Kidney glomerular epithelial cell (primary cell): ENCODE measurements around the gene NRXN3.

ENCODE experiments used
- DNase-seq: peaks from one replicate; lab custom pipeline; 2025; lab: John Stamatoyannopoulos, UW

NRXN3 gene

DNA sequence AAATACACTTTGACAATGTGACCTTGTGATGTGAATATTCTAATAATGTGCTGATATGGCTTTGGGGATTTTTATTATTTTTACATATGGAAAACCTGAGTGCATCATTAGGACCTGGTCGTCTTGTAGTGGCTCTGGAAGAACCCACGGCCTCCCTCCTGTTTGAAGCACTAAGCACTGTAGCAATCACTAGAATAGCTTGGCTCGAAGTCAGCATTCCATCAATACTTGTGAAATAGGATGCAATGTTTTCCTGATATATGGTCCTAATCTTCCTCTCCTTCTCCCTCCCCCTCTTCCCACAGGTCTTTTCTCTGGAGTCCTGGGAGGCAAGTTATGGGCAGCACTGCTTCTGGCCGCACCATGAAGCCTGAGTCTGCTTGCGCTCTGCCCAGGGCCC is 71.9 kb downstream of the NRXN3 start:
- no peak for DNase-seq

DNA sequence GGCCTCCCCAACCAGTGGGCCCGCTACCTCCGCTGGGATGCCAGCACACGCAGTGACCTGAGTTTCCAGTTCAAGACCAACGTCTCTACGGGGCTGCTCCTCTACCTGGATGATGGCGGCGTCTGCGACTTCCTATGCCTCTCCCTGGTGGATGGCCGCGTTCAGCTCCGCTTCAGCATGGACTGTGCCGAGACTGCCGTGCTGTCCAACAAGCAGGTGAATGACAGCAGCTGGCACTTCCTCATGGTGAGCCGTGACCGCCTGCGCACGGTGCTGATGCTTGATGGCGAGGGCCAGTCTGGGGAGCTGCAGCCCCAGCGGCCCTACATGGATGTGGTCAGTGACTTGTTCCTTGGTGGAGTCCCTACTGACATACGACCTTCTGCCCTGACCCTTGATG is 73.0 kb downstream of the NRXN3 start:
- no peak for DNase-seq

DNA sequence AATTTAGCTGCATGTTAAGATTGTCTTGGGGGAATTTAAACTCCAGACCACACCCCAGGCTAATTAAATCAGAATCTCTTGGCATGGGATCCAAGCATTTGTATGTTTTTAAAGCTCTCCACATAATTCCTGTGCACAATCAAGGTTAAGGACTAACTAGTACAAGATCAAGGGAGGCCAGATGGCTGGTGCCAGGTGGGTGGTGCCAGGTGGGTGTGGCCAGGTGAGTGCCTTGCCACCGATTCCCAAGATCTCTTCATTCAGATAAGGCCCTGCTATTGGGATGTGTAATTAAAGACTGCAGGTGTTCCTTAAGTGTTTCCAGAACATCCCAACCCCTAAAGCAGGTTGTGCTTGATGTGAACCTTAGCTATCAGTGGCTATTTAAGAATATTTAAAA is 75.1 kb downstream of the NRXN3 start:
- no peak for DNase-seq

DNA sequence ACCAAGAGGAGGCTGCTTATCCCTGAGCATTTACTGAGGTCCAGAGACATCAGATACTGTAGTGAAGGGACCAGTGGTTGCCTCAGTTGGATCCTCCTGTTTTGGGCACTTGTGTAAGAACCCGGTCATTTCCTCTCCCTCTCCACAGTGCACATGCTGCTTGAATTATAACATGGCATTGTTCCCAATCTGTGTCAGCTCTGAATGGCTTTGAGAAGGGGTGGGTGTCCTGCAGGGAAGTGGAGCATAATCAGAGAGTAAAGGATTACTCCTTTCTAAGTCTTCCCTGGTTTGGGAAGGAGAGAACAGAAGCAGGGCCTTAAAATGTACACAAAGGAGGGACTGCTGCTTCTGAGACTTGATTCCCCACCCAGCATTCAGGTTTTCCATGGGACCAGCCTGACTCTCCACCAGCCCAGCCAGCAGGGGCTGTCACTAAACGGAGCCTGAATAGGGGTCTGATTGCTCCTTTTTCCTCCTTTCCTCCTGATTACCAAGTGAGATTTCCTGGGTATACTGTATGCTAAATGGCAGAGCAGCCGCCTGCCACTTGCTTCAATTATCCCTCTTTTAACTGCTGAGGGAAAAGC is 78.4 kb downstream of the NRXN3 start:
- DNase-seq, result no peak

DNA sequence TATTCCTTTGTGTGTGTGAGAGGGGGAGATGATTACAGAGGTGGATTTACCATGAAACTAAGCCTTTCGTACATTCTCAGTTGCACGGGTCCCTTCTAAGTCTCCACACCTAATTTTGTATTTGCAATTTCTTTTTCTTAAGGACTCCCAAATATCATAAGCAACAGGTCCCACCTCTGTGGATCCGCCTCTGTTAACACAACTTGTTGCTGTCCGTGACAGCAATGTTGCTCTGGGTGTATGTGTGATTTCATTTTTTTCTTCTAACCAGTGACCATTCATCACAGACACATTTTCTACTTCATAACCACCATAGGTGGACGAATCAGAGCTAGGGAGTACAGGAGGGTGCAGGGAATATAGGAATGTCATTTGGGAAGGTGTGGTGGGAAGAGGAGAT is 81.1 kb downstream of the NRXN3 start:
- no peak for DNase-seq

DNA sequence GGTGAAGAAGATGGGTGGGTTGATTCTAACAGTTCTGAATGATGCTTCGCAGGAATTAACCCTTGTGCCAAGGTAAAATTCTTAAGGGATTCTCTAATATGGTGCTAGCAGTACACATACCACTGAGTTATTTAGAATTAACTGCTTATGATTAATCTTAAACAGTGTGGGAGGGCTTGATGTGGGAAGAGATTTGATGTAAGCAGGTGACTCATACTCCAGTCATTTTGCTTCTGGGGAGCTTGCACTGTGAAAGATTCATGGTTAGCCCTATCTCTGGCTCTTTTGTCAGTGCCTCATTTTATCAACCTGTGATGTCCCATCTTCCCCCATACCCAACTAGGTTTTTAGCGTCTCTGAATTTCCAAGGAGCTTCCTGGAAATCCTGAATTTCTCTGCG is 83.8 kb downstream of the NRXN3 start:
- DNase-seq, result peak; percentile 90

DNA sequence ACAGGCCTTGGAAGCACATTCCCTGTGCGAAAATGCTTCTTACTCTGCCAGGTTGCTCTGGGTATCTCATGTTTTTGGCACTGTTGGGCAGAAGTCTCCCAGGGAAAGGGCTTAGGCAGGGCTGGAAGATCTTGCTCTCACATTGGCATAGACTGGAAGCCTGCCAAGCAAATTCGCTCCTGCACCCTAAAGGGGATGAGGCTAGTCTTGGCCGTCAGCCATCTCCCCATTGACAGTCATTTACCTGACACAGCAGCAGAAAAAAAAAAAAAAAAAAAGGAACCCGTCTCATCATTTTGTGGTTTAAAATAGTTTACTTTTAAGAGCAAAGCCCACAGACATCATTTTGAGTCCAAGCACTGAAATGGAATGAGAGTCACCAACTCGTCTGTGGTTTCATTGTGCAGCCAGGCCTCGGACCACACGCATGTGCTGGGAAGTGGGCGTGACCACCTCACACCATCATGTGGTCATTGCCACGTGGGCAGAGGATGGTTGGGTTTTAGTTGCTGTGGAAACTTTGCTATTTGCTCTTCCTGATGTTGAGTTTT is 84.8 kb downstream of the NRXN3 start:
- DNase-seq, result peak; percentile 31

DNA sequence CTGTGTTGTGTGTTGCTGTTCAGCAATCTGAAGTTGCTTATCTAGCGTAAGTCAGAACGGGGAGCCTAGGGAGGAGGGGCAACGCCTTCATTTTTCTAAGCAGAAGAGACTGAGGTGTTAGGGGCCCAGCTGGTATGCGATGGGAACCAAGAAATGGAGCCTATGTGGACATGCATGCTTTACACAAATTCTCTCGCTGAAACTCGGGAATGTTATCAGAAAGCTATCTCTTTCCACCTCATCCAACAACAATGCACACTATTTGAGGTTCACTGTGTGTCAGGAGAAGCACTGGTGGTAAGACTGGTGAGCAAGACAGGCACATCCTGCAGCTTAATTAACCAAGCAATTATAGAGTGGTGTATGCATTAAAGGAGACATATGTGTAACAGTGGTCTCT is 89.7 kb downstream of the NRXN3 start:
- no peak for DNase-seq

DNA sequence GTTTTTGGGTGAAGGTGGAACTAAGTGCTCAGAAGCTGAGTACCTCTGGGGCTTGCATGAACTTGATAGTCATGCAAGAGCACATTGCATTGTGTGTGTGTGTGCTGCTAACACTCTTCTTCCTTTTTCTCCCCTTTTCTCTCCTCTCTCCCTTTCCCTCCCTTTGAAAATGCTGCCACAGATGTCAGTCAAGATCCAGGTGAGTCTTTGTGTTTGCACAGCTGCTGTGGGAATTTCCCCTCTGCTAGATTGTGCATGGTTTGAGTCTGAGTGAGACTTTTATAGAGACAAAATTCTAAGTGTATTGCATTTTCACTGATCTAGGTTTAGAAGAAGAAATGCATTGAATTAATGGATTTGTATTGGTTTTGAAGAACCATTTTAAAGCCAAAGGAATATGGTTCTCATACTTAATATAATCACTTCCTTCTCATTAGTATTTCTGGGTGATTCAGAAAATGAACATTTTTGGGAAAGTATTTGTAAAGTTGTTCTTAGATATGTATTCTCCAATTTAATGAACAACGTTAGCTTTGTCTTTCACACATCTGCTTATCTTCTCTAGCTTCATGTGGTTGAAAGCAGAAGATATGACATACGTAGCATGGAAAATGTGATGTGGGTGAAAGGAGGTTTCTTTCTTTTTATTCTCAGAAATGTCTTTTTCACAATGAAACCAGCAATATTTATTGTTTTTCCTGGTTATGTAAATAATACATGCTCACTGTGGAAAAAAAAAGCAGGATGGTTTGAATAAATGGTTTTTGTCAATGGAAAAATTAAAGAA is 108.5 kb downstream of the NRXN3 start:
- DNase-seq, result no peak

DNA sequence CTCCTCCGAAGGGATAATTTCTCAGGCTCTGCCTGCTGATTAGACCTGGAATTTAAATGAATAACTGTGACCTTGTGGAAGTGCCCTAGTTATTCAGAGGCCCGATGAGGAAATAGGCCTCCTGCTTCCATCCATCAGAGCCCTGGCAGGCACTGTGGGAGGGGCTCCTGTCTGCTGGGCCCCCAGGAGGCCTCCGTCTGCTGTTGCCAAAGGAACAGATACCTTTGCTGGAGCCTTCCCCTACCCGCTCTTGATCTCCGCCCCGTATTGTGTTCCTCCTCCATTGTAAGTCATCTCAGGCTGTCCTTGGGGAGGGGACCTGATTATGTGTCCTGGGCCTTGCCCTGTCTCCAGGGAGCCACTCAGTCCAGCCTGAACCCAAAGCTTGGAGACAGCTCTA is 112.3 kb downstream of the NRXN3 start:
- no peak for DNase-seq

DNA sequence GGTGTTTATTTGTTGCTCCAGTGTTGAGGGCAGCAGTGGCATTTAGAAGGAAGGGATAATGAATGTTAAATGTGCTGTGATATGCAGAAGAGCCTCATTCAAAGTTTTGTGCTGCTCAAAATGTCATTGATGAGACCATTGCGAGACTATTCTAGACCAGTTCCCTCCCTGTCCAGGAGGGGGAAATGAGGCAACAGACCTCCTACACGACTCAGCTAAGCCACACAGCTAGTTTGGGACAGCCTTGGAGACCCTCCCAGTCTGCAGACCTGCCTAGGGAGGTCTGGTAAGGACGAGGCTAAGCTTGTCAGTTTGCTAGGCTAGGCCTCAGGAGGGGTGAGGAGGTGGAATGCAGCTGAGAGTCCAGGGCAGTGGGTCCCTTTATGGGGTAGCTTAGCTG is 116.0 kb downstream of the NRXN3 start:
- no peak for DNase-seq

DNA sequence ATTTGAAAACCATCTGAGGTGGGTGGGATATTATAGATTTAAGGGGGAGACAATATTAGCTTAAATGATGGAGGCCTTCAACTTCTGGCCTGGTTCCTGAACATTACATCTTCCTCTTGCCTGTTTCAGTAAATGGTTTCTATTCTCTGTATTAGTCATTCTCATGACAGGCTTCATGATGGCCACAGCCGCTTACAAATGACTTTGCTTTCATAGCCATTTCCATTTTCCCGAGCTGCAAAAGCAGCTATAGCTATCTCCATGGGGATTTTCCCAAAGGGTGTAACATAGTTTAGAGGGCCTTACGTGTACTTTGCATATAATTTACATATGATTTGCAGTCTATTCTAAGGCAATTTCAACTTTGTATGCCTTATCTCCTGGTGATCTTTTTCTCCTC is 121.8 kb downstream of the NRXN3 start:
- DNase-seq, result no peak

DNA sequence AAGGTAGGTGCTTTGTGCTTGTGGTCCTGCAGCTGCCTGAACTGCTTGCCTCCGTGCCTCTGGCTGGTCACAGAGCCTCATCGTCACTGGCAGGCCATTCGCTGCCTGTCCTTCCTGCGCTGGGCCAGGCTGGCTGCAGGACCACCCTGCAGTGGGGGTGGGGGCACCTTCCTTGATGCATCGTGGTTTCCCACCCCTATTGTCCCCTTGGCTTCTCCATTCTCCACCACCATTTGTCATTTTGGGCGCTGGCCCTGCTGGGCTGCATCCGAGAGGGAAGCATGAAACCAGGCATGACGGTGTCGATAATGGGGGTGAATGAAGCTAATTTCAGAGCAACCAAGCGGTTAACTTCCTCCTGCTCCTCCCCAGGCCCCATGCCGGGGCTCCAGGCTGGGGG is 127.7 kb downstream of the NRXN3 start:
- no peak for DNase-seq

DNA sequence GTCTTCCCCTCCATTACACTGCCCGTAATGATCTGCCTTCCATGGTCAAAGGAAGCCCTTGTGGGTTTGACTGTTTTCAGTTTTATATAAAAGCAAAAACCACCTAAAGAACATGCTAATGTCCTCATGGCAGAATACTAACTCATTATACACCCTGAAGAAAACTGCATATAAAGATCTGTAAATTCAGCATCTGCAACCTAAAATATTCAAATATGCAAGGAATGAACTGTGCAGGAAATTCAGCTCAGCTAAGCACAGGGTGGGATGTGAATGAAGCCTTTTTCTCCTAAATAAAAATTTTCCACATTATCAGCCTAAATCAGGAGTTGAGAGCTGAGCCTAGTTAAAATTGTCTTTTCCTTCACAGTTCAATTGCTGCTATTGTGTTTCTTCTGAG is 128.1 kb downstream of the NRXN3 start:
- no peak for DNase-seq

DNA sequence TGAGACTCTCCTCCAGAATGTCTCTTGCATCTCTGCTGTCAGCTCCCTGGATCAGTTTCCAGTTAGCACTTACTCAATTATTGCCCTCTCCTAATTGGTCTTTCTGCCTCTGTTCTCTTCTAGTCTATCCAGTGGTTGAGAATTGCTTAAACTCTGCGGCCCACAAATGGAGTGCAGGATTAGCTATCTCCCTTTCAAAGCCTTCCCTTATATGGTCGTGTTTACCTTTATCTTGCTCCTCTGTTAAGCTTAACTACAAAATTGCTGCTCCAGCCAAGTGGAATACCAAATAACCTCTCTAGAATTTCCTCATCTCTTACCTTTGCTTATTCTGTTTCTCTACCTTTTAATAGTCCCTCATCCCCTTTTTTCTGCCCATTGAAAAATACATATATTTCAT is 132.7 kb downstream of the NRXN3 start:
- no peak for DNase-seq

DNA sequence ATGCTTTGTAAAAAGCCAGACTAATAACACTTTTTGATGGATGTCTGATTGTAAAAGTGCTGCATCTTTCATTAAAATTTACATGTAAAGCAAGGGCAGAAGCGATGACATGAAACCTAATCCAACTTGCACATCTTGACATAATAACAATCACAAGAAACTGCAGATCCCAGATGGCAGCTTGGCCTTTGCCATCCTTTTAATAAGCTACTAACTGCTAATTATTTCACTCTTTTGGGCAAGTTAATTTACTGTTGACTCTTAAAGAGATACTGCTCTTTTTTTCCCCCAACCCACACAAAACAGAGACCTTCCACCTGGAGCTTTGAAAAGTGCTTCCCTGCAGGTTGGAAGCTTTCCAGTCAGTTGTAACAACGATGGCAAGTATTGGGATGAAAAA is 137.5 kb downstream of the NRXN3 start:
- DNase-seq, result no peak

DNA sequence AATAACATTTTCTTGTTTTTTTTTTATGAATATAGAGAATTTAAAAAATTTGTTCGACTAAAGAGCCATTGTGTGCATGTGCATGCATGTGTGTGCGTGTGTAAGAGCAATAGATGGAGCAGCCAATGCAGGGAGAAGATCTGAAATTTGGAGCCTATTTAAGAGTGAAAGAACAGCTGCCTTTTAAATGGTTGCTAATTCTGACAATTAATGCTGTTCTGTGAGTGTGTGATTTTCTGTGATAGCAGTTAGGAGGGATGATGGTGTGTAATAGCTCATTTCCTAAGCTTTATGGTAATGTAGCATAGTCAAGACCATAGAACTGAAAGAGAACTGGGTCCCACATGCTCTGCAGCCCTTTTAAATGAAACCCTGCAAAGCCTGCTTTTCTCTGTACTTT is 137.9 kb downstream of the NRXN3 start:
- DNase-seq, result no peak

DNA sequence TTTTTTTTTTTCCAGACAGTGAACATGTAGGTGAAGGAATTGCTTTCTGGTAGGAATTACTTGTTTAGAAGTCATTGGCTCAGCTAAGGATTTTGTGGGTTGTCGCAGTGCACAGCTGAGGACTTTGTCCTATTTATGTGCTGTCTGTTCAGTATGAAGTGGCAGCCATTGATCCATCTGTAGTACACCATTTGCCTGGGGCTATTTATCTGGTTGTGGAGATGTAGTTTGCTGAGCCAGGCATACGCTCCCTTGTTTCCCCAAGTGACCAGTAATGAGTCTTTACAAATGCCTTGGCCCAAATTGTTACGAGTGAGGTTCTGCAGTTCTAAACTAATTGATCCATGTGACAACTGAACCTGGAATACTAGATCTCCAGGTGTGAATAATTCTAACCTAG is 140.1 kb downstream of the NRXN3 start:
- no peak for DNase-seq

DNA sequence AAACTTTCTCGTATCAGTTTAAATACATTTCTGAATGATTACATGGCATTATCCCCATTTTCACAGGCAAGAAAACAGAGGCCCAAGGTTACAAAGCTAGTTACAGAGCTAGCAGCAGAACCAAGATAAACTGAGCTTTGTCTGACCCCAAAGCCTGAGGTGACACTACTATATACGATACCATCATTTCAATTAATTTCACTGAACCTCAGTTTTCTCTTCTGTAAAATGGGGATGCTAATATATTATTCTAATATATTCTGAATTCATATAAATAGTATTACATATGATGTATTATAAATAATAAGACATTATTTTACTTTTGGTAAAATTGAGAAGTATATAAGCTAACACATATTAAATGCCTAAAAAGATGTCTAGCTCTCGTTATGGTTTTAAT is 143.3 kb downstream of the NRXN3 start:
- DNase-seq, result no peak

DNA sequence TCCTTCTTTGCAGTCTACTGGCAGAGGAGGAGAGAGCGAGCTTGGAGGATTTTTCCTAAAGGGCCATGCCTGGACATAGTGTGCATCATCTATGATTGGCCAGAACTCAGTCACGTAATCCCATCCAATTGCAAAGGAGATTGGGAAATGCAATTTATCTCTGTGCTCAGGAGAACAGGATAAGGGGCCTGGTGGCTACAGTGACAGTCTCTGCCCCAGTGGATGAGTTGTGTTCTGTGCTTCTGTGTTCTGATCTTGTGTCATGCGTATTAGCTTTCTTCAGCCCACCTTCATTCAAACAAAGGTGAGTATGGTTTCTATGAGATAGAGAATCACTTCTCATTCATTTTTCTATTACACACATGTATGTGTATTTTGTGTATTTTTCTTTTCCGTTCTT is 144.3 kb downstream of the NRXN3 start:
- no peak for DNase-seq

DNA sequence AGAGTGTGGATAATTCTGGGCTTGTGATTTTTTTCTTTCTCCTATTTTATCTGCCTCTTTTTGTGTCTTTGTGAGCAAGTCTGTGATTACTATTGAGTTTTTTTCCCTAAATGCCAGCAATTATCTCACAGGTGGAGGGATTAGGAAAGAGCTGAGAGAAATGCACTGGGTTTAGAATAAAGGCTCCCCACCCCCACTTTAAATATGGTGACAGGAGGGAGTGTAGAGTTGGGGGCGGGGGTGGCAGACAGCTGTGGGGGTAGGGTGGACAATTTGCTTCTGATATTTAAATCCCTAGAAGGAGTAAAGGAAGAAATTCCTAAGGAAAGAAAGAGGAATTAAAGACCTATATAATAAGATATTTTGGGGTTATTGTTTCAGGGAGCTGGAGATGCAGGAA is 145.9 kb downstream of the NRXN3 start:
- no peak for DNase-seq

DNA sequence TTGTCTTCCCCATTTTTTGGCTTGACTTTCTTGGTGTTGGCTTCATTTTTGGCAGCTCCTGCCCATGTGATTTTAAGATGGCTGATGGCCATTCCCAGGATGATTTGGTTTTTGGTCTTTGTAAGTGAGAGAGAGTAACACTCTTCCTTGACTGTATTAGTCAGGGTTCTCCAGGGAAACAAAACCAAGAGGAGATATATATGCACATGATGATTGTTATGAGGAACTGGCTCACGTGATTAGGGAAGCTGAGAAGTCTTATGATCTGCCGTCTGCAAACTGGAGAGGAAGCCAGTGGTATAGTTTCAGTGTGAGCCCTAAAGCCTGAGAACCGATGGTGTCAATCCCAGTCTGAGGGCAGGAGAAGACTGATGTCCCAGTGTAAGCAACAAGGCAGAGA is 146.6 kb downstream of the NRXN3 start:
- DNase-seq, result no peak

DNA sequence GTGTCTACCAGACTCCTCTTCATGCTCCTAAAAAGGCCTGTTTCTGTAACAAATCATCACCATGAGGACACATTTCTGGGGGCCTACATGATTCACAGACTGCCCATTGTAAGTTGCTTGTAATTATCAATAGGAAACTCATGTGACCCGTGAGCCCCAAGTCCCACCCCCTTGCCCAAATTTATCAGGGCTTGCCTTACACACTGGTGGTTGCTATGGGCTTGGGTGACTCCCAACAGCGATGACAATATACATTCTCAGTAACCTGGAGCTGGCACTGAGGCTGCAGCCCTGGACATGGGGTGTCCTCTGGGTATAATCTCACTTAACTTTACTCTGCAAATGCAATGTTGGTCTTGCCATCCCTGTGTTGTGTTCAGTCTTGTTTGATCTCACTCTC is 149.2 kb downstream of the NRXN3 start:
- no peak for DNase-seq
